ENCODE data around the gene GSK3B.

DNA sequence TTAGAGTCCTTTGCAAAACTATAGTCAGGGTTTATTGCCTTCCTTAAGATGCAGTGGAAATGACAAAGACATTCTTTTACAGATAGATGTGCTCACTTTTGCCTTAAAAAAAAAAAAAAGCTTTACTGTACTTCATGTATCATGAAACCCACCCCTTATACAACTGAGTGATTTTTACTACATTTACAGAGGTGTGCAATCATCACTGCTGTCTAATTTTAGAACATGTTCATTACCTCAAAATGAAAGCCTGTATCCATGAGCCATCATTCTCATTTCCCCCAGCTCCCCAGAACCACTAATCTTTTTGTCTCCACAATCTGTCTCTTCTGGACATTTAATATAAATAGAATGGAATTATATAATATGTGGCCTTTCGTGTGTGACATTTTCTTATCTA lies 200.5 kb downstream of the GSK3B start:
- no peak for TF ChIP-seq CTCF (IDR thresholded peaks at IDR 0.05)
- TF ChIP-seq POLR2A (IDR thresholded peaks at IDR 0.05): no peak
